ENCODE results near the gene MUSTN1. TPM values are rescaled to one million over a fixed set of nuclear protein-coding genes. Genes with fewer than 3 reads are reported as not detected.

Gene MUSTN1
- polyA plus RNA-seq, 2 of the 4 experiments (the other 2 are of a cell fraction): not detected

DNA sequence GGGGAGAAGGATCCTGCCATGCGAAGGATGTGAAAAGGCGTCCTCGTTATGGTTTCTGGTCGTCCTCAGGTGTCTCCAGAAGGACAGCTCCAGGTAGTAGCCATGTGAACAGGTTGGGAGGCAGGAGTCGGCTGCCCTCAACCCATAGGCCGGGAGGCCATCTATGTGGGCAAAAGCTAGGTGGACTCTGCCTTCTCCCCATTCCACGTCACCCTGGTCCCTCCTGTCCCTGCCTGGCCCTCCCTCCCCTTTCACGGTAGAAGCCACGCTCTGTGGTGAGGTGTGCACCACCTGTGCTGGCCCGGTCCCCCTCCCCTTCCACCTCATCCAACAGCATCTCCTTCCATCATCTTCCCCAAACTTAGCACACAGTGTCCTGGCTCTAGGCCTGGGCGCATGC lies 23.9 kb downstream of the MUSTN1 start:
- DNase-seq (ENCODE audit: low read depth in 1 of 2, low spot score in 1 of 2): no peak
- H3K9me3 ChIP-seq: no peaks in the 10 kb centered on the region
- ATAC-seq: no peak
- H3K4me2 ChIP-seq: no peak overlapping the region
- ChIA-PET CTCF (interaction anchor here (0.6 to 2.3 kb wide), 2 partner anchors 10 to 123 kb away, joined by 3 to 6 read pairs; no protein-coding TSS in a partner anchor), POLR2A (no interaction called here)
- H3K27ac ChIP-seq: no peak overlapping the region
- FAIRE-seq: no peak
- WGBS (ENCODE audit: missing lambda C conversion rate): 73% methylated on average over 9 of the region's 11 CpGs
- no peak overlapping the region for H3K4me3 ChIP-seq
- no peaks in the 10 kb centered on the region for H3K4me1 ChIP-seq
- no peak for TF ChIP-seq SMC3 (IDR thresholded peaks at IDR 0.05)
- TF ChIP-seq BCL3 (IDR thresholded peaks at IDR 0.05): no peak
- no peak for TF ChIP-seq TP53 (CRISPR knock-in tag; IDR thresholded peaks at IDR 0.05)
- TF ChIP-seq MAFK (IDR thresholded peaks at IDR 0.05; ENCODE audit: partially characterized antibody): no peak
- TF ChIP-seq GATA3 (IDR thresholded peaks at IDR 0.05; ENCODE audit: borderline replicate concordance): no peak
- TF ChIP-seq ZFP36 (IDR thresholded peaks at IDR 0.05; ENCODE audit: borderline replicate concordance, partially characterized antibody): no peak
- no peak for TF ChIP-seq FOXS1 (CRISPR knock-in tag; IDR thresholded peaks at IDR 0.05)
- TF ChIP-seq ZSCAN20 (CRISPR knock-in tag; IDR thresholded peaks at IDR 0.05): no peak

- H3K27ac ChIP-seq: no peak overlapping the region
- FAIRE-seq: no peak
- DNase-seq (ENCODE audit: low read depth in 1 of 2, low spot score in 1 of 2): no peak
- ChIA-PET CTCF (interaction anchor here (1.3 to 2.7 kb wide), 3 partner anchors 11 to 20 kb away, joined by 3 to 7 read pairs (median 4); no protein-coding TSS in a partner anchor), POLR2A (no interaction called here)
- ATAC-seq: no peak
- TF ChIP-seq KDM5A (IDR thresholded peaks at IDR 0.05): no peak
- H3K4me2 ChIP-seq: no peak overlapping the region
- no peaks in the 10 kb centered on the region for H3K4me1 ChIP-seq
- H3K9me3 ChIP-seq: no peaks in the 10 kb centered on the region
- 25% methylated on average over 7 of the region's 7 CpGs for WGBS (ENCODE audit: missing lambda C conversion rate)
- no peak overlapping the region for H3K4me3 ChIP-seq
Observed at GRCh38 chr3:52809662-52810377, 25.0 kb downstream of the MUSTN1 start.

DNA sequence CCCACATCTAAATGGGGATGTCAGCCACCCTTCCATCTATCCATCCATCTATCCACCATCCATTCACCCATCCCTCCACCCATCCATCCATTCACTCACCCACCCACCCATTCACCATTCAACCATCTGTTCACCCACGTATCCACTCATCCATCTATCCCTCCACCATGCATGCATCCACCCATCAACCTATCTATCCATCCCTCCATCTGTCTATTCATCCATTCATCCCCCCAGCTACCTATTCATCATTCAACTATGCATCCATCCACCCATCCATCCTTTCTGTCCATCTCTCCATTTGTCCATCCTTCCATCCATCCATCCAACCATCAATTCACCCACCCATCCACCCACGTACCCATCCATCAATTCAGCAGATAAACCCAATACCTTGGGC lies 25.7 kb downstream of the MUSTN1 start:
- FAIRE-seq (no peak), ATAC-seq (no peak), DNase-seq (ENCODE audit: low read depth in 1 of 2, low spot score in 1 of 2) (no peak)
- 19% methylated on average over 2 of the region's 2 CpGs for WGBS (ENCODE audit: missing lambda C conversion rate)
- H3K4me3 ChIP-seq: no peak overlapping the region
- no peaks in the 10 kb centered on the region for H3K4me1 ChIP-seq
- TF ChIP-seq, protein P1, sequence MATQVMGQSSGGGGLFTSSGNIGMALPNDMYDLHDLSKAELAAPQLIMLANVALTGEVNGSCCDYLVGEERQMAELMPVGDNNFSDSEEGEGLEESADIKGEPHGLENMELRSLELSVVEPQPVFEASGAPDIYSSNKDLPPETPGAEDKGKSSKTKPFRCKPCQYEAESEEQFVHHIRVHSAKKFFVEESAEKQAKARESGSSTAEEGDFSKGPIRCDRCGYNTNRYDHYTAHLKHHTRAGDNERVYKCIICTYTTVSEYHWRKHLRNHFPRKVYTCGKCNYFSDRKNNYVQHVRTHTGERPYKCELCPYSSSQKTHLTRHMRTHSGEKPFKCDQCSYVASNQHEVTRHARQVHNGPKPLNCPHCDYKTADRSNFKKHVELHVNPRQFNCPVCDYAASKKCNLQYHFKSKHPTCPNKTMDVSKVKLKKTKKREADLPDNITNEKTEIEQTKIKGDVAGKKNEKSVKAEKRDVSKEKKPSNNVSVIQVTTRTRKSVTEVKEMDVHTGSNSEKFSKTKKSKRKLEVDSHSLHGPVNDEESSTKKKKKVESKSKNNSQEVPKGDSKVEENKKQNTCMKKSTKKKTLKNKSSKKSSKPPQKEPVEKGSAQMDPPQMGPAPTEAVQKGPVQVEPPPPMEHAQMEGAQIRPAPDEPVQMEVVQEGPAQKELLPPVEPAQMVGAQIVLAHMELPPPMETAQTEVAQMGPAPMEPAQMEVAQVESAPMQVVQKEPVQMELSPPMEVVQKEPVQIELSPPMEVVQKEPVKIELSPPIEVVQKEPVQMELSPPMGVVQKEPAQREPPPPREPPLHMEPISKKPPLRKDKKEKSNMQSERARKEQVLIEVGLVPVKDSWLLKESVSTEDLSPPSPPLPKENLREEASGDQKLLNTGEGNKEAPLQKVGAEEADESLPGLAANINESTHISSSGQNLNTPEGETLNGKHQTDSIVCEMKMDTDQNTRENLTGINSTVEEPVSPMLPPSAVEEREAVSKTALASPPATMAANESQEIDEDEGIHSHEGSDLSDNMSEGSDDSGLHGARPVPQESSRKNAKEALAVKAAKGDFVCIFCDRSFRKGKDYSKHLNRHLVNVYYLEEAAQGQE (IDR thresholded peaks at IDR 0.05): no peak
- no peak for TF ChIP-seq BCL3 (IDR thresholded peaks at IDR 0.05)
- no peak for TF ChIP-seq RCOR1 (IDR thresholded peaks at IDR 0.05; ENCODE audit: low read depth, low read length)
- TF ChIP-seq CHD2 (IDR thresholded peaks at IDR 0.05; ENCODE audit: low read length, partially characterized antibody): no peak
- TF ChIP-seq EP300 (IDR thresholded peaks at IDR 0.05): no peak
- H3K27ac ChIP-seq: no peak overlapping the region
- no peaks in the 10 kb centered on the region for H3K9me3 ChIP-seq
- no peak overlapping the region for H3K4me2 ChIP-seq
- CTCF ChIA-PET: interaction anchor here (1.3 to 2.7 kb wide), 3 partner anchors 10 to 21 kb away, joined by 3 to 7 read pairs (median 4); no protein-coding TSS in a partner anchor
- POLR2A ChIA-PET: no interaction called here
